SK-N-SH (cell line): ENCODE data around the gene RNF113B. TPM values are rescaled to one million over a fixed set of nuclear protein-coding genes. Genes with fewer than 3 reads are reported as not detected.

Experiments used
- CTCF ChIA-PET: fragments of 300-600, 350-600 bp; formaldehyde crosslinking; extraction: SDS; loops from one replicate; lab custom pipeline; 2021; lab: Yijun Ruan, JAX
- POLR2A ChIA-PET: fragments of 350-600 bp; sonication (Branson Sonifier 250); formaldehyde crosslinking; extraction: SDS; loops from one replicate; lab custom pipeline; 2020; ENCODE audit warnings: antibody characterized with exemption, inconsistent platforms; lab: Yijun Ruan, JAX
- DNase-seq: peaks from one replicate; pipeline ENCODE4 v3.0.0; 2012
- H2AFZ ChIP-seq: fragments of 200-600 bp; sonication (generic); 2 replicates; pipeline ENCODE4 v1.8.1; 2016; ENCODE audit warnings: antibody characterized with exemption, mild to moderate bottlenecking, low read depth
- H3F3A ChIP-seq: fragments of 200-600 bp; sonication (generic); replicated peaks from 2 replicates; pipeline ENCODE3; 2016; ENCODE audit warnings: antibody characterized with exemption, mild to moderate bottlenecking; ENCODE audit not compliant: insufficient read depth
- H3K27ac ChIP-seq, 2 experiments: fragments of 200-500 bp in 1 of 2; fragments of 200-600 bp in 1 of 2; sonication (Bioruptor generic) in 1 of 2; sonication (generic), shearing (Covaris generic) in 1 of 2; 2 replicates each; pipeline versions ENCODE4 v1.5.1 to v1.6.1; 2014 to 2016; ENCODE audit warnings: low read depth in 2 of 2, inconsistent platforms in 1 of 2, low read length in 1 of 2, mild to moderate bottlenecking in 1 of 2, mixed read lengths in 1 of 2
- H3K27me3 ChIP-seq: fragments of 200-600 bp; sonication (generic), shearing (Covaris generic); 2 replicates; pipeline ENCODE4 v1.6.1; 2016; ENCODE audit warnings: mixed run types; ENCODE audit not compliant: insufficient read depth
- H3K36me3 ChIP-seq, 2 experiments: fragments of 200-500 bp in 1 of 2; fragments of 200-600 bp in 1 of 2; sonication (Bioruptor generic) in 1 of 2; sonication (generic) in 1 of 2; replicated peaks in 1 of 2; 2 replicates each; pipeline versions ENCODE3 to v1.5.1; 2014 to 2016; ENCODE audit warnings: low read length in 1 of 2, mild to moderate bottlenecking in 1 of 2; ENCODE audit not compliant: insufficient read depth in 2 of 2, control insufficient read depth in 1 of 2
- H3K4me1 ChIP-seq, 2 experiments: fragments of 200-500 bp in 1 of 2; fragments of 200-600 bp in 1 of 2; sonication (Bioruptor generic) in 1 of 2; sonication (generic), shearing (Covaris generic) in 1 of 2; 2 replicates each; pipeline versions ENCODE4 v1.5.1 to v1.6.1; 2014 to 2016; ENCODE audit warnings: low read depth in 1 of 2, low read length in 1 of 2, mixed run types in 1 of 2; ENCODE audit not compliant: insufficient read depth in 2 of 2, control insufficient read depth in 1 of 2
- H3K4me2 ChIP-seq: fragments of 200-600 bp; sonication (generic), shearing (Covaris generic); 2 replicates; pipeline ENCODE4 v1.6.1; 2017; ENCODE audit warnings: mixed run types
- H3K4me3 ChIP-seq, 2 experiments: fragments of 200-500 bp in 1 of 2; fragments of 200-600 bp in 1 of 2; sonication (Bioruptor generic) in 1 of 2; sonication (generic), shearing (Covaris generic) in 1 of 2; 2 replicates each; pipeline versions ENCODE4 v1.5.1 to v1.8.1; 2014 to 2016; ENCODE audit warnings: low read depth in 2 of 2, inconsistent platforms in 1 of 2, low read length in 1 of 2, mild to moderate bottlenecking in 1 of 2, mixed read lengths in 1 of 2, moderate library complexity in 1 of 2
- H3K79me2 ChIP-seq: fragments of 200-600 bp; sonication (generic); 2 replicates; pipeline ENCODE4 v1.8.1; 2017; ENCODE audit warnings: mild to moderate bottlenecking; ENCODE audit not compliant: insufficient read depth
- H3K9ac ChIP-seq: fragments of 200-600 bp; sonication (generic); 2 replicates; pipeline ENCODE4 v1.6.1; 2017; ENCODE audit warnings: mixed run types
- H3K9me2 ChIP-seq: fragments of 200-600 bp; sonication (generic); 2 replicates; pipeline ENCODE4 v1.6.1; 2017; ENCODE audit warnings: mixed run types
- H3K9me3 ChIP-seq: fragments of 200-600 bp; sonication (generic); 2 replicates; pipeline ENCODE4 v1.6.1; 2017; ENCODE audit warnings: mixed run types, mild to moderate bottlenecking, moderate library complexity
- H4K20me1 ChIP-seq: fragments of 200-600 bp; sonication (generic); 2 replicates; pipeline ENCODE4 v1.6.1; 2017; ENCODE audit warnings: mild to moderate bottlenecking, mixed run types; ENCODE audit not compliant: insufficient read depth
- CTCF ChIP-seq: fragments of 200-600 bp; sonication (generic); IDR thresholded peaks from 2 replicates; pipeline ENCODE4 v1.6.1; 2017; ENCODE audit warnings: antibody characterized with exemption, mild to moderate bottlenecking, moderate library complexity
- ELF1 ChIP-seq: IDR thresholded peaks from 2 replicates; pipeline ENCODE4 v1.4.0; 2012
- EZH2phosphoT487 ChIP-seq: fragments of 200-600 bp; sonication (generic); IDR thresholded peaks from 2 replicates; pipeline ENCODE4 v1.6.1; 2017; ENCODE audit warnings: low read depth, mixed run types, mild to moderate bottlenecking, antibody characterized with exemption, moderate library complexity, borderline replicate concordance
- GATA2 ChIP-seq: sonication (generic); formaldehyde crosslinking; IDR thresholded peaks from 2 replicates; pipeline ENCODE4 v1.5.0; 2020; ENCODE audit warnings: mild to moderate bottlenecking, missing genetic modification reagents
- PBX3 ChIP-seq: IDR thresholded peaks from 2 replicates; pipeline ENCODE4; 2012
- RXRA ChIP-seq: IDR thresholded peaks from 2 replicates; pipeline ENCODE4 v1.4.0; 2012; ENCODE audit warnings: low read depth, mild to moderate bottlenecking, borderline replicate concordance
- TCF12 ChIP-seq: IDR thresholded peaks from 2 replicates; pipeline ENCODE4 v1.4.0; 2012
- USF2 ChIP-seq: fragments of 150-350 bp; IDR thresholded peaks from 2 replicates; pipeline ENCODE4 v1.6.1; 2017; ENCODE audit warnings: antibody characterized with exemption, low read length, low read depth, borderline replicate concordance
- WGBS: methylation state at CpG from one replicate; pipeline ENCODE4 v1.1.6; 2017; ENCODE audit warnings: low lambda C conversion rate; 5-methylcytosine and 5-hydroxymethylcytosine counted together
- polyA plus RNA-seq, 3 experiments: library from polyadenylated mRNA; depleted of rRNA; stranded (reverse); fragments of >200 nt; gene quantifications; 2 replicates each; pipeline ENCODE4 v1.2.3, GENCODE V29; 2012

RNF113B gene
- polyA plus RNA-seq, 1 of the 3 experiments (the other 2 are of a cell fraction) = not detected

GRCh38 chr13:98220271-98220791, 43.3 kb upstream of the RNF113B start:
- ChIA-PET POLR2A (no interaction called here), CTCF (interaction anchor here (0.8 to 1.8 kb wide), 2 partner anchors 10 to 17 kb away, joined by 3 to 5 read pairs; no protein-coding TSS in a partner anchor)
- TF ChIP-seq GATA2 (CRISPR knock-in tag) (no peak), PBX3 (no peak), EZH2phosphoT487 (no peak), TCF12 (no peak), ELF1 (no peak), USF2 (no peak), CTCF (no peak)
- no peak for DNase-seq
- Histone ChIP-seq H3F3A (peaks cover 18% of the 10 kb centered on the region), H3K27me3 (no peaks in the 10 kb centered on the region), H3K9ac (no peak overlapping the region), H3K4me3 (no peak overlapping the region), H3K36me3 (peaks cover 0 to 3% of the 10 kb centered on the region in 2 experiments), H3K9me2 (no peaks in the 10 kb centered on the region), H3K9me3 (no peaks in the 10 kb centered on the region), H3K4me2 (no peak overlapping the region), H3K4me1 (peaks cover 25 to 36% of the 10 kb centered on the region in 2 experiments; a peak in 3 of 4 replicates), H3K79me2 (peaks cover 19% of the 10 kb centered on the region), H3K27ac (peak overlapping the region in 1 of 2 experiments; percentile 11; a peak in 1 of 4 replicates), H2AFZ (no peak overlapping the region), H4K20me1 (no peaks in the 10 kb centered on the region)
- WGBS = 74% methylated on average over 4 of the region's 4 CpGs

- H3K9ac ChIP-seq = no peak overlapping the region
- peaks cover 31 to 34% of the 10 kb centered on the region in 2 experiments; a peak in 3 of 4 replicates for H3K4me1 ChIP-seq
- WGBS = 95% methylated on average over 6 of the region's 6 CpGs
- TF ChIP-seq EZH2phosphoT487 (no peak), RXRA (no peak)
- peaks cover 19% of the 10 kb centered on the region for H3K79me2 ChIP-seq
- peaks cover 24% of the 10 kb centered on the region for H3F3A ChIP-seq
- no peak overlapping the region for H3K27ac ChIP-seq
- H4K20me1 ChIP-seq = no peaks in the 10 kb centered on the region
- H3K4me2 ChIP-seq = no peak overlapping the region
- POLR2A ChIA-PET = no interaction called here
- H3K36me3 ChIP-seq = peaks cover 0 to 3% of the 10 kb centered on the region in 2 experiments
- CTCF ChIA-PET = no interaction called here
- DNase-seq = no peak
- no peaks in the 10 kb centered on the region for H3K27me3 ChIP-seq
- H3K9me2 ChIP-seq = no peaks in the 10 kb centered on the region
- H2AFZ ChIP-seq = no peak overlapping the region
- H3K4me3 ChIP-seq = no peak overlapping the region
- no peaks in the 10 kb centered on the region for H3K9me3 ChIP-seq
Observed at GRCh38 chr13:98219685-98220084, 42.6 kb upstream of the RNF113B start.
